ENCODE measurements around the gene CCDC24.

DNA sequence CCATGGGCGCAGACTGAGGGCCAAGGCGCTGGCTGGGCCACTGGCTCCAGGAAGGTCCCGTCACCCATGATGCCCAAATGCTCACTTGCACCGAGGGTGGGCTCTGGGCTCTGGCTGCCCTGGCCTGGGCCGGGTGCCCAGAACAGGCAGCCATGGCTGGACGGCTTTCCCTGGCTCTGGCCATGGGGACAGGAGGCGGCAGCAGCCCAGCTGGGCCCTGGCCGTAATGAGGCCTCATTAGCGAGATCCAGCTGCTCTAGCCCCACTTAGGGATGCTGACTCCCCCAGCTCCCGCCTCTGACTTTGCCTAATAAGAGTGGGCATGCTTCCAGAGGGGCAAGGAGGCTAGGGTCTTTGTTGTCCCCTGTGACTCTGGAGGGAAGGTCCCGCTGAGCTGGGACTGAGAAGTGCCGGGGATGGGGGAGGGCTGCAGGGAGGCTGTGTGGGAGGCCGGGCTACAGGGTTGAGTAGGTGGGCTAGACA lies 28.1 kb downstream of the CCDC24 start:
- TF ChIP-seq, protein P1, sequence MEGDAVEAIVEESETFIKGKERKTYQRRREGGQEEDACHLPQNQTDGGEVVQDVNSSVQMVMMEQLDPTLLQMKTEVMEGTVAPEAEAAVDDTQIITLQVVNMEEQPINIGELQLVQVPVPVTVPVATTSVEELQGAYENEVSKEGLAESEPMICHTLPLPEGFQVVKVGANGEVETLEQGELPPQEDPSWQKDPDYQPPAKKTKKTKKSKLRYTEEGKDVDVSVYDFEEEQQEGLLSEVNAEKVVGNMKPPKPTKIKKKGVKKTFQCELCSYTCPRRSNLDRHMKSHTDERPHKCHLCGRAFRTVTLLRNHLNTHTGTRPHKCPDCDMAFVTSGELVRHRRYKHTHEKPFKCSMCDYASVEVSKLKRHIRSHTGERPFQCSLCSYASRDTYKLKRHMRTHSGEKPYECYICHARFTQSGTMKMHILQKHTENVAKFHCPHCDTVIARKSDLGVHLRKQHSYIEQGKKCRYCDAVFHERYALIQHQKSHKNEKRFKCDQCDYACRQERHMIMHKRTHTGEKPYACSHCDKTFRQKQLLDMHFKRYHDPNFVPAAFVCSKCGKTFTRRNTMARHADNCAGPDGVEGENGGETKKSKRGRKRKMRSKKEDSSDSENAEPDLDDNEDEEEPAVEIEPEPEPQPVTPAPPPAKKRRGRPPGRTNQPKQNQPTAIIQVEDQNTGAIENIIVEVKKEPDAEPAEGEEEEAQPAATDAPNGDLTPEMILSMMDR (IDR thresholded peaks at IDR 0.05): no peak
- TF ChIP-seq POLR2A (IDR thresholded peaks at IDR 0.05): no peak
